Measurements from ENCODE around the gene TTLL11.

Gene TTLL11

GRCh38 chr9:122128007-122128968 lies 35.2 kb upstream of the TTLL11 start:
- H3K27ac ChIP-seq, result no peak overlapping the region
- TF ChIP-seq, protein P1, sequence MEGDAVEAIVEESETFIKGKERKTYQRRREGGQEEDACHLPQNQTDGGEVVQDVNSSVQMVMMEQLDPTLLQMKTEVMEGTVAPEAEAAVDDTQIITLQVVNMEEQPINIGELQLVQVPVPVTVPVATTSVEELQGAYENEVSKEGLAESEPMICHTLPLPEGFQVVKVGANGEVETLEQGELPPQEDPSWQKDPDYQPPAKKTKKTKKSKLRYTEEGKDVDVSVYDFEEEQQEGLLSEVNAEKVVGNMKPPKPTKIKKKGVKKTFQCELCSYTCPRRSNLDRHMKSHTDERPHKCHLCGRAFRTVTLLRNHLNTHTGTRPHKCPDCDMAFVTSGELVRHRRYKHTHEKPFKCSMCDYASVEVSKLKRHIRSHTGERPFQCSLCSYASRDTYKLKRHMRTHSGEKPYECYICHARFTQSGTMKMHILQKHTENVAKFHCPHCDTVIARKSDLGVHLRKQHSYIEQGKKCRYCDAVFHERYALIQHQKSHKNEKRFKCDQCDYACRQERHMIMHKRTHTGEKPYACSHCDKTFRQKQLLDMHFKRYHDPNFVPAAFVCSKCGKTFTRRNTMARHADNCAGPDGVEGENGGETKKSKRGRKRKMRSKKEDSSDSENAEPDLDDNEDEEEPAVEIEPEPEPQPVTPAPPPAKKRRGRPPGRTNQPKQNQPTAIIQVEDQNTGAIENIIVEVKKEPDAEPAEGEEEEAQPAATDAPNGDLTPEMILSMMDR (conservative IDR thresholded peaks at IDR 0.05), result no peak
- no peak for TF ChIP-seq ZFX (IDR thresholded peaks at IDR 0.05)

DNA sequence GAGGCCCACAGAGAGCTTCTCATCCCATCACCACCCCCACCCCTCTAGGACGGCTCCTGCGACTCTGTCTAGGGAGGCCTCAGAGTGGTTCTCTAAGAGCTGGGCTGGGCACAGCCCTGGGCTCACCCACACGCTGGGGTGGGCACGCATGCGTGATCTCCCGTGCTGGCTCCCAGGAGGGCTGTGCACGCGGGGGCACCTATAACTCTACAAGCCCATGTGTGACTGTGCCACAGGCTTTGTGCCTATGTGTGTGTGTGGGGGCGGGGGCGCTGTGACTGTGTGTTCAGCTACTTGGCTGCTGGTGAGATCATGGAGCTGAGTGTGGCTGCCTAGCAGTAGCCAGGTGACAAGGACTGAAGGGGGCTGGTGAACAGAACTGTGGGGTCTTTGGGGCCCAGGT lies 34.3 kb upstream of the TTLL11 start:
- TF ChIP-seq, protein P1 (conservative IDR thresholded peaks at IDR 0.05), result no peak
- TF ChIP-seq ZFX (IDR thresholded peaks at IDR 0.05), result no peak
- H3K27ac ChIP-seq, result no peak overlapping the region

DNA sequence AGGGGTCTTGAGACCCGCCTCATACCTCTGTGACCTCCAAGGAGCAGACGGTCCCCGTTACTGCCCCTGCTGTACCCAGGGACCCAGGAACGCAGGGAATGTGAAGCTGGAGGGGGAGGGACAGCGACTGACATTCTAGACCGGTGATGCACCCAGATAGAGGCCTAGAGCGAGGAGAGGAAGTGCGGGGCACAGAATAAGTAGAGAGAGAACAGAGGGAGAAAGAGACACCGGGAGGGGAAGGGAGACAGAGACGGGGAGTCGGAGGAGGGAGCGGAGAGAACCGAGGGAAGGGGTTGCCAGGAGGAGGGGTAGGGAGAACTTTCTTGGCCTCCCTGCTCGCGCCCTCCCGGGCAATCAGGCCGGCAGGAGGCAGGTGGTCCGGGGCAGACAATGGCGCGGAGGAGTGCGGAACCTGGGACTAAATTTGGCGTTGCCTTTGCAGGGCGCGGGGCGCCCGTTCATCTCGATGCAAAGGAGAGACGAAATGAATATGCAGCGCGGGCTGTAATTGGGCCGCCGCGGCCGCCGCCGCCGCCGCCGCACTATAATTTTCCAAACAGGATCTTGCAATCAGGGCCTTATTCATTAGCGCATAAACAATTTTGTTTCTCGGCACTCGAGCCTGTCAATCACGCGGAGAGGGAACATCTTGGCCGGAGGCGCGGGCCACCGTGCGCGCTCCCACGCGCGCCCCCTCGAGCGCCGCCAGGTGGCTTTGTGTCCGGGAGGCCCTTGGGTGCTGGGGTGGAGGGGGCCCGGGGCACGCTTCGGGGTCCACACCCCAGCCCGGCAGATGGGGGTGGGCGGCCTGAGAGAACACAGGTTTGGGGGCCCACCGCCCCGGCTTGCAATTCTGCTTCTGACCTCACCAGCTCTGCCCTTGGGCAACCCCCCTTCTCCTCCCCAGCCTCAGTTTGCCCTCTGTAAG lies 33.5 kb upstream of the TTLL11 start:
- no peak overlapping the region for H3K27ac ChIP-seq
- TF ChIP-seq, protein P1 (conservative IDR thresholded peaks at IDR 0.05), result no peak
- TF ChIP-seq ZFX (IDR thresholded peaks at IDR 0.05), result no peak

DNA sequence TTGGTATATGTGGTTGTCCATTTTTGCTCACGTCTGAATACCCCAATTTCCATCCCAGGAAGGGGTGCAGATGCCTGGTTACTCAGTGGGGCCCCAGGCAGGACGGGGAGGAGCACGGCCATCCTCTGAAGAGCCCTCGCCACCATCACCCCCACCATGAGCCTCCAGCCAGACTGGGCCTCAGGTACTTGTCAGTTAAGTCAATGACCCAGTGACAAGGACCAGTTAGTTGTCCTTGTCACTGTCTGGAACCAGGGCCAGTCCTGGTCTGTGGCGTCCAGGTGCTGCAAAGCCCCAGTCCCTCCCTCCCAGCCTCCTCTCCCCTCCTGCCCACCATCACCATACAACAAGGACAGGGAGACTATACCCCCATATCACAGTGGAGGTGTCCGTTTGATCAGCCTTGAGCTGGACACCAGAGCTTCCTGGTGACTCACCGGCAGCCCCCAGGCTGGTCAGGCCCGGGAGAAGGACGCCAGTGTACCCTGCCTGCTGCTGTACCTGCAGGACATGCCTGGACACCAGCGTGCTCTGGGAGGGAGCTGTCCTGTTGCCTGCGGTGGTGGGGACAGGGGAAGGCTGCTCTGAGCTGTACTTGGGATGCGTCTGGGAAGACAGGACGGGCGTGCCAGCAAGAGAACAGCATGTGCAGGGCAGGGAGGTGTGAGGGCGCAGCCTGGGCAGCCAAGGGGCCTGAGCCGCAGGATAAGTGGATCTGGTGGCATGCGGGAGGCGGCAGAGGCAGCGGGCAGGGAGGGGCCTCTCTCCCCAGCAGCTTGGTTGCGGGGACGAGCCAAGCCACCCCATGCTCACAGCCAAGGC lies 32.6 kb upstream of the TTLL11 start:
- TF ChIP-seq, protein P1 (conservative IDR thresholded peaks at IDR 0.05), result no peak; the same call in 1 of the 2 replicates
- no peak for TF ChIP-seq ZFX (IDR thresholded peaks at IDR 0.05)
- H3K27ac ChIP-seq, result no peak overlapping the region

DNA sequence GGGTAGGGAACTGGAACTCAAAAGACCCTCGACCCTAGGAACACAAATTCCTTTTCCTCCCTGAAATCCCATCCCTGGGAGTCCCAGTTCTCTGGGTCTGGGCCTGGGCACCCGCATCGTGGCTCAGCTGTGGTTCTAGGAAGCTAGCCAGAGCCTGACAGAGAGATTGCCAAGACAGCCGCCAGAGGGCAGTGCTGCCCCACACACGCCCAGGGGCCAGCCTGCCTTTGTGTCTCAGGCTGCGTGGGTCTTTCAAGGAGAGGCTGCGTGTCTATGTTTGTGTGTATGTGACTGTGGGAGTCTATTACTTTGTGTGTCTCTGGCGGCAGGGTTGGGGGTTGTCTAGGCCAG lies 32.0 kb upstream of the TTLL11 start:
- TF ChIP-seq ZFX (IDR thresholded peaks at IDR 0.05), result no peak
- TF ChIP-seq, protein P1 (conservative IDR thresholded peaks at IDR 0.05), result peak; percentile 96
- no peak overlapping the region for H3K27ac ChIP-seq

GRCh38 chr9:122124528-122124927 lies 31.4 kb upstream of the TTLL11 start:
- no peak overlapping the region for H3K27ac ChIP-seq
- TF ChIP-seq, protein P1 (conservative IDR thresholded peaks at IDR 0.05), result no peak
- no peak for TF ChIP-seq ZFX (IDR thresholded peaks at IDR 0.05)

All from C4-2B (cell line).